Right atrium auricular region (tissue), 2 donors: ENCODE data around the gene TTC28. TPM values are rescaled to one million over a fixed set of nuclear protein-coding genes. Genes with fewer than 3 reads are reported as not detected.

Experiments
- DNase-seq: peaks from one replicate; pipeline ENCODE4 v3.0.0-alpha.2; 2019; ENCODE audit warnings: low spot score
- H3K27ac ChIP-seq, 2 donors: fragments of 200-600 bp; sonication (generic); 1 replicate in 1 of 2; 2 replicates in 1 of 2; pipeline ENCODE4 v1.5.1; 2016 to 2019
- H3K27me3 ChIP-seq, 2 donors: fragments of 200-600 bp; sonication (generic); one replicate each; pipeline versions ENCODE4 v1.5.1 to v1.6.0; 2017 to 2019
- H3K36me3 ChIP-seq: fragments of 200-600 bp; sonication (generic); one replicate; pipeline ENCODE4 v1.5.1; 2016
- H3K4me1 ChIP-seq, 2 donors: fragments of 200-600 bp; sonication (generic); one replicate each; pipeline versions ENCODE4 v1.5.1 to v1.6.0; 2017 to 2019
- H3K4me3 ChIP-seq, 2 donors: fragments of 200-600 bp; sonication (generic); 1 replicate in 1 of 2; 2 replicates in 1 of 2; pipeline ENCODE4 v1.5.1; 2017 to 2019; ENCODE audit warnings: mild to moderate bottlenecking in 1 of 2, moderate library complexity in 1 of 2
- H3K9me3 ChIP-seq, 2 donors: fragments of 200-600 bp; sonication (generic); one replicate each; pipeline ENCODE4 v1.5.1; 2019
- total RNA-seq, 2 donors: library from RNA; depleted of rRNA; stranded (reverse); fragments of >200 nt; gene quantifications; one replicate each; pipeline ENCODE4 v1.1.0, GENCODE V29; 2016
- TF ChIP-seq, protein P1 (sequence below), 2 donors: fragments of 200-600 bp; sonication (generic); IDR thresholded peaks; one replicate each; pipeline ENCODE4 v1.5.1; 2019; ENCODE audit warnings: antibody characterized with exemption in 2 of 2

Gene TTC28
- total RNA-seq, 2 donors from 2014 or later, result 22.1 to 22.3 TPM

DNA sequence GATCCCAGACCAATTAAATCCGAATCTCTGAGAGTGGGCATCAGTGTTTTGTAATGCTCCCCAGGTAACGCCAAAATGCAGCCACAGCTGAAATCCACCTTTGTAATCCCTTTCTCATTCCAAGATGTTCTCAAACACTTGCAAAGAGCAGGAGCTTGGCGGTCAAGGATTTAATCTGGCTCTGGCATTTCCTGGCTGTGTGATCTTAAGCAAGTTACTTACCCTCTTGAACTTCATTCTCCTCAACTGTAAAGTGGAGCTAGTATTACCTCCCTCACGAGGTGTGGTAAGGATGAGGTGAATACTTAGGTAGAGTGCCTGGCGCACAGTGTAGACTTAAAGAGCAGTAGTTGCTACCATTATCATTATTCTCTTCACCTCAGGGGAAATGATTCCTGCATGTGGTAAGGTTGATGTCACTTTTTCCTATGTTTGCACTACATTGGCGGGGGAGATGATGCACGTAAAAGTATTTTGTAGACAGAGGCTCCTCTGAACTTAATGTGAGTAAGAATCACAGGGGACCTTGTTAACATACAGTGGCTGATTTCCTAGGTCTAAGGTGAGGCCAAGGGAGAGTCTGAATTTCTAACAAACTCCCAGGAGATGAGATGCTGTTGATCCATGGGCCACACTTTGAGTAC, 550.2 kb downstream of the TTC28 start:
- no peak for DNase-seq
- Histone ChIP-seq H3K4me1 (no peaks in the 10 kb centered on the region), H3K36me3 (no peaks in the 10 kb centered on the region), H3K9me3 (no peaks in the 10 kb centered on the region), H3K4me3 (no peak overlapping the region), H3K27me3 (no peaks in the 10 kb centered on the region), H3K27ac (no peak overlapping the region)
- TF ChIP-seq, protein P1, sequence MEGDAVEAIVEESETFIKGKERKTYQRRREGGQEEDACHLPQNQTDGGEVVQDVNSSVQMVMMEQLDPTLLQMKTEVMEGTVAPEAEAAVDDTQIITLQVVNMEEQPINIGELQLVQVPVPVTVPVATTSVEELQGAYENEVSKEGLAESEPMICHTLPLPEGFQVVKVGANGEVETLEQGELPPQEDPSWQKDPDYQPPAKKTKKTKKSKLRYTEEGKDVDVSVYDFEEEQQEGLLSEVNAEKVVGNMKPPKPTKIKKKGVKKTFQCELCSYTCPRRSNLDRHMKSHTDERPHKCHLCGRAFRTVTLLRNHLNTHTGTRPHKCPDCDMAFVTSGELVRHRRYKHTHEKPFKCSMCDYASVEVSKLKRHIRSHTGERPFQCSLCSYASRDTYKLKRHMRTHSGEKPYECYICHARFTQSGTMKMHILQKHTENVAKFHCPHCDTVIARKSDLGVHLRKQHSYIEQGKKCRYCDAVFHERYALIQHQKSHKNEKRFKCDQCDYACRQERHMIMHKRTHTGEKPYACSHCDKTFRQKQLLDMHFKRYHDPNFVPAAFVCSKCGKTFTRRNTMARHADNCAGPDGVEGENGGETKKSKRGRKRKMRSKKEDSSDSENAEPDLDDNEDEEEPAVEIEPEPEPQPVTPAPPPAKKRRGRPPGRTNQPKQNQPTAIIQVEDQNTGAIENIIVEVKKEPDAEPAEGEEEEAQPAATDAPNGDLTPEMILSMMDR (IDR thresholded peaks at IDR 0.05), result no peak

DNA sequence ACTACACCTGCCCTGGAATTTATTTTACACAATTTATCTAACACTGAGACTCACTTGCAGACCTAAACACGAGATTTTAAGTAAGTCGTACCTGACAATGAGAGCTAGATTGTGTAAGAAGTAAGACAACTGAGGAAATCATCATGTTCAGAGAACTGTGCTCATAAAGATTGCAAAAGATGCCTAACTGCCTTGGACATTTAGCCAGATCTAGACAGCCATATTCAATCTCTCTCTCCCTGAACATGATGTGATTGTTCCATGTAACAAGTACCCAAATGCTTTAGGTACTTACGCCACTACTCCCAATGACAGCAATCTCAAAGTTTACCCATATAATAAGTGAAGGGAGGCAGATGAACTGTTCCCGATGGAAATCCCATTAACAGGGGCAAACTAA, 550.8 kb downstream of the TTC28 start:
- DNase-seq, result no peak
- TF ChIP-seq, protein P1 (IDR thresholded peaks at IDR 0.05), result no peak
- Histone ChIP-seq H3K4me1 (no peaks in the 10 kb centered on the region), H3K27ac (no peak overlapping the region), H3K4me3 (no peak overlapping the region), H3K9me3 (no peaks in the 10 kb centered on the region), H3K36me3 (no peaks in the 10 kb centered on the region), H3K27me3 (no peaks in the 10 kb centered on the region)

DNA sequence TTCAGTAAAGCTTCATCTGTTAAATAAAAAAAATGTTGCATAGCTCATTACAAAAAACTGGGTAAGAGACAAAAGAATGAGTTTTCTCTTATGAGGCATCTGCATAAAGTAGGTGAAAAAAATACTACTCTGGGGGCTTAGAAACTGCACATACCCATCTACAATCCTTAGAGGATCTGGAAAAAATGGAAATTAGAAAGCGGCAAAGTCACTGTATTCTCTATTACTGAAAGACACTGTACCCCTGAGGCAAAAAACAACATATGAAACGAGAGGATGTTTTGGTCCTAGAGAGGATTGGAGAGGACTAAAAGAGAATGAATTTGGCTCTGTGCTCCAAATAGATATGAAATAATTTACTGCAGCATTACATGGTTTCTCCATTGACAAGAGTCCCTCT, 553.8 kb downstream of the TTC28 start:
- Histone ChIP-seq H3K4me1 (no peaks in the 10 kb centered on the region), H3K4me3 (no peak overlapping the region), H3K9me3 (no peaks in the 10 kb centered on the region), H3K27ac (no peak overlapping the region), H3K27me3 (no peaks in the 10 kb centered on the region), H3K36me3 (no peaks in the 10 kb centered on the region)
- DNase-seq, result no peak
- TF ChIP-seq, protein P1 (IDR thresholded peaks at IDR 0.05), result no peak

DNA sequence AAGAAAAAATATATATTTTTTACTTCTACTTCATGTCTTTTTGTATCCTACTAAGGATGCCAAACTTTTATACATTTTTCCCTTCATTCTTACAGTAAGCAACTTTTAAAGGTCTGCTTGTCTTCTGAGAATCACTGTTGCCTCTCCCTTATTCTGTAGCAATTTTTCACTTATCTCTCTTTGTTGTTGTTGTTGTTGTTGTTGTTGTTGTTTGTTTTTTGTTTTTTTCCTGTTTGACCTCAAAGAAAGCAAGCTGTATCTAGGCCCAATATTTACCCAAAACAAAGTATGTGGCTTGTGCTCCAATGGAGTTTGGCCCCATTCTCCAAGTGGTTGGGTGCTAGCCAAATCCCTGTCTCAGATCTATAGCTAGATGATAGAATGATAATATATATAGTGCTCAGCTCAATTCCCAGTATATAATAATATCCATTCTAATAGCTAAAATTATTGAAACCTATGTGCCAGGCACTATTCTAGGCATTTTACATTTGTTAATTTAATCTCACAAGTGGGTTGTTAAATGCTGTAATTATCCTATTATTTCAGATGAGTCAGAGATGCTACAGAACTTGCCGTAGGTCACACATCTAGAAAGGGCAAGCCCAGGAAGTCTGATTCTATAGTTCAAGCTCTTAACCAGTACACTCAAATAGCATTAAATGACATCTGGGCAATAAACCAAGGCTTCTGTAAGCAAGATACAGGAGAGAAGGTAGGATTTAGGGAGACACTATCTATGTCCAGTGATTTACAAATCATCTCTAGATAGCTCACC, 555.5 kb downstream of the TTC28 start:
- TF ChIP-seq, protein P1 (IDR thresholded peaks at IDR 0.05), result no peak

DNA sequence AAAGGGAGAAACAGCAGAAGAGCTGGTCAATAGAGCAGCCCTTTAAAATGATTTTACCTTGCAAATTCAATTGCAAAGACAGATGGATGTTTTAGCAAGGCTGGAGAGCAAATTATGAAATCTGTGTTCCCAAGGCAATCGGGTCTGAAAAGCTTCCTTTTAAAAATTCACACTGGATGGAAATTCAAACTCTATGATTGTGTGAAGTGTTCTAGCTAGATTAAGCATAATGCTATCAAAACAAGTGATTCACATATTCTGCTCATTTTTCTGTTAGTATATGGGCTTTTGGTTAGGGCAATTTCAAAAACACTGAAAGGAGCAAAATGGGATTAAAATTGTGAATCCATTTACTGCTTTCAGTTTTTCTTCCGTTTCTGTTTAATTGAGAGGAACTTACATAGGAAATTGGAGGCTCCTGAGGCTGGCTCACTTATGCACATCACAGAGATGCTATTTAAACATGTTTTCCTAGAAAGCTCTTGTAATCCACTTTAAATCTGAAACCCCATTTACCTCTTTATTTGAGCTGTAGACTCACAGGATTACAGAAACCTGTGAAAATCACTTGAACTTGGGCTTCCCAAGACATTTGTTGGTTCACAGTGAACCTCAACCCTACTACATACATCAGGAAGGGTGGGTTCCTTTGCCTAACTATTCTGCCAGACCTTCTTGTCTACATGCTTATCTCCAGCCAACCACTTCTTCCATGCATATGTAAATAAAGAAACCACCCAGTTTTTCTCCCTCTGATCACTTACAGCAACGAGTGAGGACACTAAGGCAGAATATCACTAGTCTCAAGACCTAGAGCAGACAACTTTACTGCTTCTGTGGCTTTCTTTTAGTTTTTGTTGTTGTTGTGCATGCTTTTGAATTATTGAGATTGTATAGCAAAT, 558.7 kb downstream of the TTC28 start:
- H3K4me1 ChIP-seq, result peaks cover 0 to 3% of the 10 kb centered on the region in 2 donors
- no peaks in the 10 kb centered on the region for H3K9me3 ChIP-seq
- TF ChIP-seq, protein P1 (IDR thresholded peaks at IDR 0.05), result no peak
- H3K4me3 ChIP-seq, result no peak overlapping the region
- H3K36me3 ChIP-seq, result no peaks in the 10 kb centered on the region
- no peak for DNase-seq
- H3K27me3 ChIP-seq, result no peaks in the 10 kb centered on the region
- H3K27ac ChIP-seq, result no peak overlapping the region

More for the DNA sequence above, 555.5 kb downstream of the TTC28 start:
- Histone ChIP-seq H3K4me3 (no peak overlapping the region), H3K4me1 (no peaks in the 10 kb centered on the region), H3K9me3 (no peaks in the 10 kb centered on the region), H3K27me3 (no peaks in the 10 kb centered on the region), H3K27ac (no peak overlapping the region), H3K36me3 (no peaks in the 10 kb centered on the region)
- DNase-seq, result no peak
